T-helper 1 cell treated with Interleukin-12 subunit alpha and Interleukin-12 subunit beta and Interleukin-4 antibody, amounts not matched to agents 30 μg/mL and 1 μg/mL, for 36 hours (primary cell): ENCODE results near the gene ARMH3.
A peak's percentile ranks its signal among the peaks of the same experiment; 100 is the strongest.

Source experiments
- H3K27ac Mint-ChIP-seq: one replicate; pipeline ENCODE4 v1.8.0; 2021; ENCODE audit warnings: mild to moderate bottlenecking, mixed read lengths
- H3K27me3 Mint-ChIP-seq: one replicate; pipeline ENCODE4 v1.8.0; 2021; ENCODE audit warnings: low read depth, mixed read lengths
- H3K36me3 Mint-ChIP-seq: one replicate; pipeline ENCODE4 v1.8.0; 2021; ENCODE audit warnings: low read depth, mixed read lengths
- H3K4me1 Mint-ChIP-seq: one replicate; pipeline ENCODE4 v1.8.0; 2021; ENCODE audit warnings: low read depth, mixed read lengths
- H3K4me3 Mint-ChIP-seq: one replicate; pipeline ENCODE4 v1.8.0; 2021; ENCODE audit warnings: mild to moderate bottlenecking, moderate library complexity, mixed read lengths
- H3K9me3 Mint-ChIP-seq: one replicate; pipeline ENCODE4 v1.8.0; 2021; ENCODE audit warnings: mixed read lengths

ARMH3 gene

DNA sequence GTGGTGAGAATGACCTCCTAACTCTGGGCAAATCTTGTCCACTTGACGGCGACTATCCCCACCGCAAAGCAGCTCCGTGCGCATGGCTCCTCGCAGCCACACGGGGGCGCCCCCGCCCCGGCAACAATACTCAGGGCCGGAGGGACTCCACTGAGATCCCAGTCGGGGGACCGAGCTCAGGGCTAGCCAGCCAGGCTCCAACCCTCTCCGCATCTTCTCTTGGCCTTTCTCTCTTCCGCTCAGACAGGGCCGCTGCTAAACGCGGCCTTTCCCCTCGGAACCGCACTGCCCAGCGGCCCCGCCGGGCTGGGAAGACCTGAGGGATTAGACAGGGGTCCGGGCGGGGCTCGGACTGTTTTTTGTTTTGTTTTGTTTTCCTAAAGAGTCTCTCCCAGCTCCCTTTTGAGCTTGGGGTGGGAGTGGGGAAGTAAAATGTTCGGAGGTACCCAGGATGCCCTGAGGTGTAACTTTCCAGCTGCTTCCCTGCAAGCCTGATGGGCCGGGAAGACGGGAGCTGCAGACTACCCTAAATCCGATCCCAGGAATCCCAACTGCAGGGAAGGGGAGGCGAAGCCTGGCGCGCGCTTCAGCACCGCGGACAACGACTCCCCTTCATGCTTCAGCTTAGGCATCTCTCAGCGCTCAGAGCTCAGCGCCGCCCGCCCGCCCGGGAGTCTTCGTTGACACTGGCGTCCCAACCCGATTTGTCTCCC, 215.1 kb downstream of the ARMH3 start:
- peaks cover 27% of the 10 kb centered on the region for H3K27me3 Mint-ChIP-seq
- H3K4me3 Mint-ChIP-seq = peak overlapping the region; percentile 88
- H3K27ac Mint-ChIP-seq = peak overlapping the region; percentile 38
- H3K36me3 Mint-ChIP-seq = no peaks in the 10 kb centered on the region
- H3K4me1 Mint-ChIP-seq = peaks cover 26% of the 10 kb centered on the region
- no peaks in the 10 kb centered on the region for H3K9me3 Mint-ChIP-seq

DNA sequence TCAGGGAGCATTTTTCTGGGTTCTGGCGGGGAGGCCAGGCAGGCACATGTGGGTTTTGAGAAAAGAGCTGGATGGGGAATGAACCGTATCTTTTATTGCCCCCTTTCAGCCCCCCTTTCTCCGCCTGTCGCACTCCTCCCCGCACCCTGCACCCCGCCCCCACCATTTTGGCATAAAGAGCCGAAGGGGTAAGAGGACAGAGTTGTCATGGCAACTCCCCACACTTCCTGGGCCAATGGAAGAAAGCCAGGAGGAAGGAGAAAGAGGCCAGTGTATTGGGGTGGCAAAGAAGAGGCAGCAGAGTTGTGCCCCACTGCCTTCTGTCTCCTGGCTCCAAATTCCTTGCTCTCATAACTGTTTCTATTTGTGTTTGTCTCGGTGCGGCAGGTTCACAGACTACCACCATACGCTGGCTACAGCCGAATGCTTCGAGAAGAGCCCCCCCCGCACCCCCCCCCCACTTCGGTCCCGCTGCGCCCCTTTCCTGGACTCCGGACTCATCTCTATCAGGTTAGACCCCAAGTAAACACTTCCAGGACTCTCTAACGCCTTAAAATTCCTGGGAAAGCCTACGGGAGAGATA, 215.8 kb downstream of the ARMH3 start:
- H3K9me3 Mint-ChIP-seq = no peaks in the 10 kb centered on the region
- no peak overlapping the region for H3K27ac Mint-ChIP-seq
- H3K27me3 Mint-ChIP-seq = peaks cover 27% of the 10 kb centered on the region
- peaks cover 31% of the 10 kb centered on the region for H3K4me1 Mint-ChIP-seq
- H3K36me3 Mint-ChIP-seq = no peaks in the 10 kb centered on the region
- H3K4me3 Mint-ChIP-seq = peak overlapping the region; percentile 88

DNA sequence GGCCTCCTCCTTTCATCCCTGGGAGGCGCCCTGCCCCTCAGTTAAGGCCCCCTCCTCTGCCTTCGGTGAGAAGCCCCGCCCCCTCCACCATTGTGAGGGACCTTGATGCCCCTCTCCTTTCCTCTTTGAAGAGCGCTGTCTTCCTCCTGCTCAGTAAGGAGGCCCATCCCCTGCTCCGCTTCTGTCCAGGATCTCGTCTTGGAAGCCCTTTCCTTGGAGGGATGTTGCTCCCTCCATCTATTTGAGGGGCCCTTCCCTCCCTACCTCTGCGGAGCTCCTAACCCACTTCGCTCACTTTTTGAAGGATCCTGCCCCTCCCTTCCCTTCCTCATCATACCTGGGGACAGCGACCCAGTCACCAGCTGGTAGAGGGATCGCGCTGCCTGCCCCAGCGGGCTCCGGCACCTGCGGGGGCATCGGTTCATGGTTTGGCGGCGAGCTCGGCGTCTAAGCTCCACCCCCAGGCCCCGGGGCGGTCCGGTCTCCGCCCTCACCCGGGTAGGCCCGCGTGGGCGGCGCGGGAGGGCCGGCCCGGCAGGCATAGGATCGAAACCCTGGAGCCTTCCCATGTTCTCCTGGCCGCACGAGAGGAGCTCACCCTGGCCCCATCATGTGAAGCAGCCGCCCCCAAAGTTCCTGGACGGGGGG, 216.4 kb downstream of the ARMH3 start:
- Mint-ChIP-seq H3K27ac (no peak overlapping the region), H3K4me3 (peak overlapping the region; percentile 78), H3K9me3 (no peaks in the 10 kb centered on the region), H3K27me3 (peaks cover 26% of the 10 kb centered on the region), H3K36me3 (no peaks in the 10 kb centered on the region), H3K4me1 (peaks cover 37% of the 10 kb centered on the region)

DNA sequence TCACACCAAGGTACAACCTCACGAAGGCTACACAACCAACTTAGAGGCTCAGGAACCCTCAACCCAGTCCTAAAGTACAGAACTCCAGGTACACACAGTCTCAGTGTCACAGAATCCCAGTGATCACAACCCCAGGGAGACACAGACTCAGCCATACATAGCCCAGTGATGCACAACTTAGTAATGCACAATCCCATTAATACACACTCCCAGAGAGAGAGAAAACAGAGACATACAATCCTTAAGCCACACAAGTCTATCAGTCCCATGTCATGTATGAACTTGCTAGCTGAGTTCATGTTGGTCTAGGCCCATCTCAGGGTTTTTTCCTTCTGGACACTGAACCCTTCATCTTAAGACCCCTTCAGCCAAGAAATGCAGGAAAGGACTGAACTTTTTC, 217.0 kb downstream of the ARMH3 start:
- H3K27ac Mint-ChIP-seq = peak overlapping the region; percentile 38
- H3K4me3 Mint-ChIP-seq = peak overlapping the region; percentile 59
- no peaks in the 10 kb centered on the region for H3K36me3 Mint-ChIP-seq
- H3K4me1 Mint-ChIP-seq = peaks cover 42% of the 10 kb centered on the region
- H3K27me3 Mint-ChIP-seq = peaks cover 20% of the 10 kb centered on the region
- no peaks in the 10 kb centered on the region for H3K9me3 Mint-ChIP-seq

DNA sequence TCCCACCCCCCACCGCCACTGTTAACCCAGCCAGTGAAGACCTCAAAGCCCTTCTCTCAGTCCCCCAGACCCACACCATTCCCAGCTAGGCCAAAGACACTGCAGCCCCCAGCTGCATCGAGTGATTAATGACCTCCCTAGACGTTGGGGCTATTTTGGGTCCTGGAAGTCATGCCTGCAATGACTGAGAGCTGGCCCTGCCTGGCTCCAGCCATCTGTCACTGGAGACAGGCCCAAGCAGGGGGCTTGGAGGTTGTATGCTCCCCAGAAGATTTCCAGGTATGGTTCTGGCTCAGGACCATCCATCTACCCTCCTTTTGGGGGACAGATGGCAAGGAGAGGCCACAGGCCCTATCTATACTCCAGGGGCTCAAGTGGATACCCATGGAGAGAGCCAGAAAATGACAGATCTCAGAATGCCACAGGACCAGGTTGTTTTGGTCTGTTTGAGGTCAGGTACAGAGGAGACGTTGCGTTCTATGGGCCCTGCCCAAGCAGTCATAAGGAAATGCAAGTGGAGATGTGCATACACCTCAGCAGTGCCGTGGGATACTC, 217.5 kb downstream of the ARMH3 start:
- Mint-ChIP-seq H3K27me3 (peaks cover 19% of the 10 kb centered on the region), H3K4me1 (peaks cover 47% of the 10 kb centered on the region), H3K9me3 (no peaks in the 10 kb centered on the region), H3K4me3 (peak overlapping the region; percentile 59), H3K27ac (no peak overlapping the region), H3K36me3 (no peaks in the 10 kb centered on the region)

DNA sequence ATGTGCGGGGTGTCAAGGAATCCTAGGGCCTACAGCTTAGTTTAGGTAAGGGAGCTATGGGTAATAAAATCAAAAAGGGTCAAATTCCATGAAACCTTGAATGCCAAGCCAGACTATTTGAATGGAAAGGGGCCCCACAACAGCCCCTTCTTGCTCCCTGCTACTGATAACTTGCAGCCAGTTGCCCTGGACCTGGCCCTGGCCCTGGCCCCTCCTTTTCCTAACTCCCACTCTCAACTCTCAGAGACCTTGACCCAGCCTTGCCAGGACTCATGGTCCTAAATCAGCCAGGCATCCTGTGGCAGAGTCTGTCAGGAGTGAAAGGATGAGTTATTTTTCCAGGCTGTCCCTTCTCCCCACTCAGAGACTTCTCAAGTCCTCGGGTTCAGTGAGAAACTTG, 218.2 kb downstream of the ARMH3 start:
- no peaks in the 10 kb centered on the region for H3K36me3 Mint-ChIP-seq
- H3K27me3 Mint-ChIP-seq = peaks cover 15% of the 10 kb centered on the region
- no peak overlapping the region for H3K4me3 Mint-ChIP-seq
- H3K27ac Mint-ChIP-seq = no peak overlapping the region
- no peaks in the 10 kb centered on the region for H3K9me3 Mint-ChIP-seq
- H3K4me1 Mint-ChIP-seq = peaks cover 47% of the 10 kb centered on the region

DNA sequence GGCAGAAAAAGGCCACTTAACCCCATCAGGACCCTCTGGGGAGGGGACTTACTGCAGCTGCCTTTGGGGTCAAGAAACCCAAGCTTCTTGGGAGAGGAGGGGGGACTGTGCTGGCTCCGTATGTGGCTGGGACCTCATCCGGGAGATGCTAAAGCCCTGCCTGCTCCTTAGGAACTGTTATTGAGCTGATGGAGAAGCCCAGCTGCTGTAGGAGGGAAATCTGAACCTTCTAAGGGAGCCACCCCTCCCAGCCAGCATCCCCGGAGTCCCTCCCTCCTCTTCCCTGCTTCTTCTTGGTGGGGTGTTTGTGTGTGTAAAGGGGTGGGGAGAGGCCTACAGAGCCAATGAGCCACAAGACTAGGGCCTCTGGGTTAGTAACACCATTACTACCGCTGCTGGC, 220.6 kb downstream of the ARMH3 start:
- Mint-ChIP-seq H3K27ac (no peak overlapping the region), H3K9me3 (no peaks in the 10 kb centered on the region), H3K36me3 (no peaks in the 10 kb centered on the region), H3K27me3 (no peaks in the 10 kb centered on the region), H3K4me1 (peaks cover 49% of the 10 kb centered on the region), H3K4me3 (no peak overlapping the region)

DNA sequence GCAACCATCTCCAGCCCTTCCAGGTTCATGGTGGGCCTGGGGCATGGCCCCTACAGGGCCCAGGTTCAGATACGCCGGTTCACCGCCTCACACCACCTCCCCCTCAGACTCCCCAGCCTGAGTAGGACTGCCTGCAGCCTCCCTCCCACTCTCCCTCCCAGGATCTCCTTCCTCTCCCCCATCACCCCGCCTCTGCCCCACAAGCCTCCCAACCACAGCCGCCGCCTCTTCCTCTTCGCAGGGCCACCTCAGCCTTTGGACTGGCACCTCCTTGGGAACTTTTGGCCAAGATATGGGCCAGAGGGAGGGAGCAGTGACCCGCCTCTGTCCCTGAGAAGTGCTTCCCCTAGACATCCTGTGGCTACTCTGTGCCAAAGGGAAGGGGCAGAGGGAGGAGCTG, 221.6 kb downstream of the ARMH3 start:
- H3K4me3 Mint-ChIP-seq = peak overlapping the region; percentile 39
- peak overlapping the region; percentile 10 for H3K27ac Mint-ChIP-seq
- H3K36me3 Mint-ChIP-seq = no peaks in the 10 kb centered on the region

DNA sequence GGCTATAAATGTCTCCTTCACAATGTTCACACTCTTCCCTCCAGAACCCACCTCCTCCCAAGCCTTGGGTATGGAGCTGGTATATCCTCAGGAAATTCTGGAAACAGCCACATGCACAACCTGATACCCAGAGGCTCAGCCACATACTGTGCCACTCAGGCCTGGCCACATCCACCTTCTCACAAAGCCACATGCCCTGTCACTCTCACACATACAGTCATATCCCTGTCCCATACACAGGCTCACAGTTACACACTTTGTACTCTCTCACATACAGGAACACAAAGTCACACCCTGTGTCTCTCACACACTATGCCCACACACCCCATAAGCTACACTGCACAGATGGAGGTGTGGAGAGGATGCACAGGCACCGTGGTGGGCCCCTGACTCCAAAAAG, 222.5 kb downstream of the ARMH3 start:
- Mint-ChIP-seq H3K27ac (no peak overlapping the region), H3K4me1 (peaks cover 48% of the 10 kb centered on the region), H3K9me3 (no peaks in the 10 kb centered on the region), H3K4me3 (peak overlapping the region; percentile 39), H3K36me3 (no peaks in the 10 kb centered on the region), H3K27me3 (no peaks in the 10 kb centered on the region)

More for the DNA sequence above, 221.6 kb downstream of the ARMH3 start:
- no peaks in the 10 kb centered on the region for H3K9me3 Mint-ChIP-seq
- peaks cover 50% of the 10 kb centered on the region for H3K4me1 Mint-ChIP-seq
- H3K27me3 Mint-ChIP-seq = no peaks in the 10 kb centered on the region

DNA sequence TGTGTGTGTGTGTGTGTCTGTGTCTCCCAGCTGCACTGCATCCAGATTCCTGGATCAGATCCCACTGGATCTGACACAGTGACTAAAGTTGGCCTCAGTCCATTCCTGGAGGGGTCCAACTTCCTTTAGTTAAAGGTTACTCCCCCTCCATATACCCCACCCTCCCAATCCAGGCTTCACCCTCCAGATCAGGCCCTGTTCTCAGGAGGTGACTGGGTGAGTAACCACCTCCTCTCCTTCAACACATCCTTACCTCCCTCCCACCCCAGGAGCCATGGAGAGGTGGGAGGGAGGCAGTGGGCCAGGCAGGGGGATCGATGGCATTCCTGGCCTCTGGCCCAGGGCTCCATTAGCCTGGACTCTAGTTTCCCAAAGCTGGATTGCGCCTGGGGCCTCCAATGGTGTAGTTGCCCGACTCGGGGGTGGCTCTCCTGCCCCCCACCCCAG, 223.6 kb downstream of the ARMH3 start:
- Mint-ChIP-seq H3K4me1 (peaks cover 48% of the 10 kb centered on the region), H3K36me3 (no peaks in the 10 kb centered on the region), H3K27ac (no peak overlapping the region), H3K4me3 (no peak overlapping the region), H3K27me3 (no peaks in the 10 kb centered on the region), H3K9me3 (no peaks in the 10 kb centered on the region)

DNA sequence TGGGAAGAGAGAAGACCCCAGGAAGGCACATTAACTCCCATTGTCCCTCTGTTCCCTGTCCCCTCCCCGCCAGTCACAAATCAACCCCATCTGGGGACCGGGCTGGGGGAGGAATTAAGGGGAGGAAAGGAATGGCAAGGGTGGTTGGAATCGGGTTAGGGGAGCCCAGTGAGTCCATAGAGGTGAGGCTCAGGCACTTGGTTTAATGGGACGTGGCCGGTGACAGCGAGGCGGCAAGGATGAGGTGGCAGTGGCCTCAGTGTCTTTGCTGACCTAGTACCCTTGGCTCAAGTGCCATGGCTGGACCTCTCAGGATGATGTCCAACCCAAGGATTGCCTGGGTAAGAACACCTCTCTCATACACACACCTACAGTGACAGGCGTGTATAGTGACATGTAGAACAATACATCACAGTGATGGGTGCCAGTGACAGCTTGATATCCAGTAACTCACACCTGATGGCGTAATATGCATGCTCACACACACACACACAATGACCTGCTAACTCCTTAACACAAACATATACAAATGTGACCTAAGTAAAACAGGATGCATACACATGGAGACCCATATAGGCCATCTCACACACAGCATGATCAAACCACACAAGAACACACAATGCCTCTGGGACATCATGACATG, 224.7 kb downstream of the ARMH3 start:
- H3K4me3 Mint-ChIP-seq = peak overlapping the region; percentile 79
- H3K27me3 Mint-ChIP-seq = no peaks in the 10 kb centered on the region
- peaks cover 50% of the 10 kb centered on the region for H3K4me1 Mint-ChIP-seq
- H3K27ac Mint-ChIP-seq = peak overlapping the region; percentile 88
- H3K36me3 Mint-ChIP-seq = peaks cover 3% of the 10 kb centered on the region
- no peaks in the 10 kb centered on the region for H3K9me3 Mint-ChIP-seq

DNA sequence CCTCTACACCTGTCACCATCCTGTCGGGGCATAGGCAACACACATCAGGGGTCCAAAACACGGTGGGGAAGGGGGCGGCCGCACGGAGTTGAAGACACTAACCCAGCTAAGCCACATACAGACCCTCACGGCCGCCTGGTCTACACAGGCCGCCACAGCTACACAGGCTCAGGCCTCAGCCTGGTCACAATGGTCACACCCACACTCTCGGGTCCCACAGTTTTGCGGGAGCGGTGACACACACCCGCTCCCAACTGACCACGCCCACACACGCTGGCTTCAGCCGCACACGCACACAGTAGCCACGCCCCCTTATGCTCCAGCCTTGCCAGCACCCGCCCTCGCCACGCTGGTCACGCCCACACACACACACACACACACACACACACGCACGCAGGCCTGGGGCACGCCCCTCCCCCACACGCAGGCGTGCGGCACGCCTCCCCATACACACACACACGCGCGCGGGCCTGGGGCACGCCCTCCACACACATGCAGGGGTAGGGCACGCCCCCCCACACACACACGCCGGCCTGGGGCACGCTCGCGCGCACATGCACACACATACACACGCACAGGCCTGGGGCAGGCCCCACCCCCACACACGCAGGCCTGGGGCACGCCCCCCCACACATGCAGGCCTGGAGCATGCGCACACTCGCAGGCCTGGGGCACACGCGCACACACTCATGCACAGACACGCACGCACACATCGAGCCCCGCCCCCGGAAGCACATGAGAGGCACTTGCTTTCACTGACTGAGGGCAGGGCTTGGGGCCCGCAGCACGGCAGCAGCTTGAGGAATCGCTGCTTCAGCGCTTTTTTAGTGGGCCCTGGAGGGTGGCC, 225.4 kb downstream of the ARMH3 start:
- no peaks in the 10 kb centered on the region for H3K27me3 Mint-ChIP-seq
- H3K9me3 Mint-ChIP-seq = no peaks in the 10 kb centered on the region
- peak overlapping the region; percentile 79 for H3K4me3 Mint-ChIP-seq
- peaks cover 3% of the 10 kb centered on the region for H3K36me3 Mint-ChIP-seq
- H3K27ac Mint-ChIP-seq = peak overlapping the region; percentile 88
- peaks cover 44% of the 10 kb centered on the region for H3K4me1 Mint-ChIP-seq

DNA sequence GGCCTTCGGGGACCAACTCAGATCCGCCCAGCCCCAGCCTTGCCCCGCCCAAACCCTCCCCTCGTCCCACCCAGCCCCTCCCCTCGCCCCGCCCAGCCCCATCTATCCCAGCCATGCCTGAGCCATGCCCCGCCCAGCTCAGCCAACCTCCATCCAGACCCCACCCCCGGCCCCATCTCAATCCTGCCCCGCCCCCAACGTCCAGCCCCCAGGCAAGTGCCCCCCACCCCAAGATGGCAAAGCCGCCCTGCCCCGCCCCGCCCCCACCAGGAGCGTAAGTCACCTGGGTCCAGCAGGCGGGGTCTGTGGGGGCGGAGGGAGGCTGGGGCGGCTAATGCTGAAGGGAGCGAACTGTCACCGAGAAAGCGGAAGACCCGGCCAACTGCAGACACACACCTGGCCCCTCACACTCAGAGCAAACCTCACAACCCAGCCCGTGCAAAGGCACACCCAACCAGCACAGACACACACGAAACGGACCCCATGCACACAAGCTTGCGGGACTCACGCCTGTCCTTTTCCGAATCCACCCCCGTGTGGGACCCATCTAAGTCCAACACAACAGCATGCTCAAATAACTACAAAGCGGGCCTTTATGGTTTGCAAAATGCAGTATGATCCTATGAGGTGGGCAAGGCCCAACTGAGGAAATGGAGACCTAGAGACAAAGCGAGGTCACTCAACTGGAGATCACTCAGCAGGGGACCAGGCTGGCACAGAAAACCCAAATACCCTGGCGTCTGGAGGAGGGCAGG, 226.2 kb downstream of the ARMH3 start:
- peak overlapping the region; percentile 79 for H3K4me3 Mint-ChIP-seq
- H3K4me1 Mint-ChIP-seq = peaks cover 39% of the 10 kb centered on the region
- H3K36me3 Mint-ChIP-seq = peaks cover 3% of the 10 kb centered on the region
- H3K9me3 Mint-ChIP-seq = no peaks in the 10 kb centered on the region
- H3K27me3 Mint-ChIP-seq = no peaks in the 10 kb centered on the region
- H3K27ac Mint-ChIP-seq = peak overlapping the region; percentile 88
